ENCODE data around the gene DCAF17.

DNA sequence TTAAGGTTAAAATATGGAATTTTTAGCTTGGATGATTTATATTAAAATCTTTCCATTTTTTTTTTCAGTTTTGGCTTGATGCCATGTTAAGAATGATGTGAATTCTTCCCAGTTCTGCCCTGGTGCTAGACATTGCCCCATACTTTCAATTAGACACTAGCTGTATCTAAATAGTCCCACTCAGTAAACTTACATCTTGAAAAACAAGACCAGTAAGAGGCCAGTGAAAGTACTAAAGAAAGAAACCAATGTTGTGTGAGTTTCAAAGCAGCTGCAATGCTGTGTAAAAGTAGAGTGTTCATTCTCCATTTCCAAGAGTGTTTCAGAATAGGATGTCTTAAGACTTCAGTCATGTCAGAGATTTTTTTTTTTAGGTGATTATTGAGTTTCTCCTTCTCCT is 48.3 kb downstream of the DCAF17 start:
- TF ChIP-seq SPI1 (IDR thresholded peaks at IDR 0.05; ENCODE audit: low read depth, low read length) (no peak), POLR2AphosphoS5 (IDR thresholded peaks at IDR 0.05; ENCODE audit: low read depth, low read length) (no peak), POLR2A (IDR thresholded peaks at IDR 0.05; ENCODE audit: low read depth, low read length) (no peak)
